Measurements from ENCODE around the gene NR1H3. TPM values are rescaled to one million over a fixed set of nuclear protein-coding genes. Genes with fewer than 3 reads are reported as not detected.
A peak's percentile ranks its signal among the peaks of the same experiment; 100 is the strongest.

The NR1H3 gene
- total and polyA plus RNA-seq, 10 of the 15 experiments (the other 5 are each of a cell fraction or from before 2014, with no cell fraction given), result 2.6 to 8.9 (median 4.5) TPM

DNA sequence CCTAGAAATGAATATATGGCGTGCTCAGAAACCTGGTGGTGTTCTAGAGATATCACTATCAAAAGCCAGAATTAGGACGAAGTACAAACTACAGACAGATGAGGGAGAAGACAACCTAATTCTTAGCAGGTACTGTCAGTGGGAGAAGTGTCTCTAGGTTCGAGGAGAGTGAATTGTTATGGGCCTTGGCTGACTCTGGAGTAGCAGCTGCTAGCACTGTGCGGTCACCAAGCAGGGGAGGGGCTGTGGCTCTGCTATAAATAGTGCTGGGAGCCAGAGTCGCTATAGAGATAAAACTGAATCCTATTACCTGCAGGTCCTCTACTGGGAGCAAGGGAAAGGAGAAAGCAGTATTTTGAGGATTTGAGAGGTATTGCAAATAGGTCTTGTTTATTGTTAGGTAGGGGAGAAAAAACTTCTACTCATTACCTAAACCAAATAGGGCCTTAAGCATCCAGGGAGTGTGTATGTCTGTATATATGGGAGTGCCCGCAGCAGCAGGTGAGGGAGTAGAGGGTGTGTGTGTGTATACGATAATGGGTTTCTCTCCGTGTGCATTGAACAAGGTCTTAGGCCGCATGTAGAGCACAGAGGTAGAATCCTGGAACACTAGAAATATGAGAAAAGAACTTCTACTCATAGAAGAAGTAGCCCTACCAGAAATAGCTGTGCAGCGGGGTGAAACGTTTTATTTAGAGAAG, 14.3 kb downstream of the NR1H3 start (continued):
- TF ChIP-seq NR2C1 (IDR thresholded peaks at IDR 0.05), result no peak
- TF ChIP-seq POLR2A (IDR thresholded peaks at IDR 0.05; ENCODE audit: low read depth, low read length), result no peak

DNA sequence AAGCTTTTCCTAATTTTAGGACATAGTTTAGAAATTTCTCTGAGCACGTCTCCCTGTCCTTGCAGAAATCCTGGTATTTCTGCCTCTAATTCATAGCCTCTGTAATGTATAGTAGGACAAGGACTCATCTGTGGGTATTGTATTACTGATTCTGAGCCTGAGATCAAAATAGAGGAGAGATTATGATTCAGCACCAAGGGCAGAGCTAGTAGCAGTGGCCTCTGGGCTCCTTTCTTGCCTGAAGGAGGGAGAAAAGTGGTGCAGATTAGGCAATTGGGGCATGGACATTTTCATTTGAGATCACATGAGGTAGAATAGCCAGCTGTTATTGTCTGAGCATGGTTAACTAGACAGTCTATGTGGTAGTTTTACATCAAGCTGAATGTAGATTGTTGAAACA, 14.9 kb downstream of the NR1H3 start:
- no peak for FAIRE-seq

More for the DNA sequence above, 14.9 kb downstream of the NR1H3 start:
- Histone ChIP-seq H3K79me2 (ENCODE audit: control insufficient read depth, insufficient read depth, low read length) (peaks cover 35% of the 10 kb centered on the region), H3K36me3 (ENCODE audit: control insufficient read depth in 2 of 2, insufficient read depth in 2 of 2, low read length in 1 of 2) (peaks cover 12 to 13% of the 10 kb centered on the region in 2 experiments), H2AFZ (ENCODE audit: control insufficient read depth, low read depth, low read length) (no peak overlapping the region), H3K4me2 (ENCODE audit: control insufficient read depth, insufficient read depth) (peak overlapping the region; percentile 98; the same call in 1 of the 2 replicates), H3K9ac (ENCODE audit: control insufficient read depth, insufficient read depth, low read length) (no peak overlapping the region), H3K27ac (ENCODE audit: control insufficient read depth, insufficient read depth) (no peak overlapping the region), H3K27me3 (replicated peaks in 1 of 2; ENCODE audit: control insufficient read depth in 2 of 2, insufficient read depth in 2 of 2, low read length in 1 of 2) (no peaks in the 10 kb centered on the region), H3K9me3 (replicated peaks; ENCODE audit: control insufficient read depth, insufficient read depth, low read length) (no peaks in the 10 kb centered on the region), H3K4me1 (ENCODE audit: control insufficient read depth, insufficient read depth, low read length) (peaks cover 13% of the 10 kb centered on the region), H3K4me3 (no peak overlapping the region), H4K20me1 (ENCODE audit: control insufficient read depth, insufficient read depth) (no peaks in the 10 kb centered on the region)
- SMC1A ChIA-PET (ENCODE audit: uncharacterized antibody, unreplicated experiment), result interaction anchor here (0.7 to 2.3 kb wide), 9 partner anchors 13 to 474 kb away, joined by 3 to 6 read pairs (median 4); partner anchors contain the start of gene PSMC3
- intact Hi-C loops (cut with micrococcal nuclease; ENCODE audit: unreplicated experiment), result no loop called here
- BruUV-seq (replicated peaks), result no TSS peak
- in situ Hi-C loops (cut with MboI), result no loop called here
- DNase-seq (ENCODE audit: low read depth, low spot score), result no peak
- ATAC-seq, result no peak
- TF ChIP-seq, protein P1, sequence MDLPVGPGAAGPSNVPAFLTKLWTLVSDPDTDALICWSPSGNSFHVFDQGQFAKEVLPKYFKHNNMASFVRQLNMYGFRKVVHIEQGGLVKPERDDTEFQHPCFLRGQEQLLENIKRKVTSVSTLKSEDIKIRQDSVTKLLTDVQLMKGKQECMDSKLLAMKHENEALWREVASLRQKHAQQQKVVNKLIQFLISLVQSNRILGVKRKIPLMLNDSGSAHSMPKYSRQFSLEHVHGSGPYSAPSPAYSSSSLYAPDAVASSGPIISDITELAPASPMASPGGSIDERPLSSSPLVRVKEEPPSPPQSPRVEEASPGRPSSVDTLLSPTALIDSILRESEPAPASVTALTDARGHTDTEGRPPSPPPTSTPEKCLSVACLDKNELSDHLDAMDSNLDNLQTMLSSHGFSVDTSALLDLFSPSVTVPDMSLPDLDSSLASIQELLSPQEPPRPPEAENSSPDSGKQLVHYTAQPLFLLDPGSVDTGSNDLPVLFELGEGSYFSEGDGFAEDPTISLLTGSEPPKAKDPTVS (IDR thresholded peaks at IDR 0.05; ENCODE audit: low read depth, low read length), result no peak
- TF ChIP-seq, protein P2, sequence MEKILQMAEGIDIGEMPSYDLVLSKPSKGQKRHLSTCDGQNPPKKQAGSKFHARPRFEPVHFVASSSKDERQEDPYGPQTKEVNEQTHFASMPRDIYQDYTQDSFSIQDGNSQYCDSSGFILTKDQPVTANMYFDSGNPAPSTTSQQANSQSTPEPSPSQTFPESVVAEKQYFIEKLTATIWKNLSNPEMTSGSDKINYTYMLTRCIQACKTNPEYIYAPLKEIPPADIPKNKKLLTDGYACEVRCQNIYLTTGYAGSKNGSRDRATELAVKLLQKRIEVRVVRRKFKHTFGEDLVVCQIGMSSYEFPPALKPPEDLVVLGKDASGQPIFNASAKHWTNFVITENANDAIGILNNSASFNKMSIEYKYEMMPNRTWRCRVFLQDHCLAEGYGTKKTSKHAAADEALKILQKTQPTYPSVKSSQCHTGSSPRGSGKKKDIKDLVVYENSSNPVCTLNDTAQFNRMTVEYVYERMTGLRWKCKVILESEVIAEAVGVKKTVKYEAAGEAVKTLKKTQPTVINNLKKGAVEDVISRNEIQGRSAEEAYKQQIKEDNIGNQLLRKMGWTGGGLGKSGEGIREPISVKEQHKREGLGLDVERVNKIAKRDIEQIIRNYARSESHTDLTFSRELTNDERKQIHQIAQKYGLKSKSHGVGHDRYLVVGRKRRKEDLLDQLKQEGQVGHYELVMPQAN (conservative IDR thresholded peaks at IDR 0.05), result 0 out of 2 replicates have a peak, but pooled peaks have one; percentile 16
- TF ChIP-seq, protein P3, sequence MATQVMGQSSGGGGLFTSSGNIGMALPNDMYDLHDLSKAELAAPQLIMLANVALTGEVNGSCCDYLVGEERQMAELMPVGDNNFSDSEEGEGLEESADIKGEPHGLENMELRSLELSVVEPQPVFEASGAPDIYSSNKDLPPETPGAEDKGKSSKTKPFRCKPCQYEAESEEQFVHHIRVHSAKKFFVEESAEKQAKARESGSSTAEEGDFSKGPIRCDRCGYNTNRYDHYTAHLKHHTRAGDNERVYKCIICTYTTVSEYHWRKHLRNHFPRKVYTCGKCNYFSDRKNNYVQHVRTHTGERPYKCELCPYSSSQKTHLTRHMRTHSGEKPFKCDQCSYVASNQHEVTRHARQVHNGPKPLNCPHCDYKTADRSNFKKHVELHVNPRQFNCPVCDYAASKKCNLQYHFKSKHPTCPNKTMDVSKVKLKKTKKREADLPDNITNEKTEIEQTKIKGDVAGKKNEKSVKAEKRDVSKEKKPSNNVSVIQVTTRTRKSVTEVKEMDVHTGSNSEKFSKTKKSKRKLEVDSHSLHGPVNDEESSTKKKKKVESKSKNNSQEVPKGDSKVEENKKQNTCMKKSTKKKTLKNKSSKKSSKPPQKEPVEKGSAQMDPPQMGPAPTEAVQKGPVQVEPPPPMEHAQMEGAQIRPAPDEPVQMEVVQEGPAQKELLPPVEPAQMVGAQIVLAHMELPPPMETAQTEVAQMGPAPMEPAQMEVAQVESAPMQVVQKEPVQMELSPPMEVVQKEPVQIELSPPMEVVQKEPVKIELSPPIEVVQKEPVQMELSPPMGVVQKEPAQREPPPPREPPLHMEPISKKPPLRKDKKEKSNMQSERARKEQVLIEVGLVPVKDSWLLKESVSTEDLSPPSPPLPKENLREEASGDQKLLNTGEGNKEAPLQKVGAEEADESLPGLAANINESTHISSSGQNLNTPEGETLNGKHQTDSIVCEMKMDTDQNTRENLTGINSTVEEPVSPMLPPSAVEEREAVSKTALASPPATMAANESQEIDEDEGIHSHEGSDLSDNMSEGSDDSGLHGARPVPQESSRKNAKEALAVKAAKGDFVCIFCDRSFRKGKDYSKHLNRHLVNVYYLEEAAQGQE (IDR thresholded peaks at IDR 0.05; ENCODE audit: low read depth, low read length), result peak; percentile 93
- POLR2A ChIA-PET, result interaction anchor here (0.6 to 0.7 kb wide), 2 partner anchors 58 to 190 kb away, joined by 3 to 4 read pairs; partner anchors contain the start of gene DDB2
- WGBS (ENCODE audit: insufficient coverage, insufficient replicate concordance, low lambda C conversion rate, missing lambda C conversion rate), result 0% methylated on average over 1 of the region's 1 CpG
- CTCF ChIA-PET, result interaction anchor here (0.7 to 3.9 kb wide), 15 partner anchors 13 to 581 kb away, joined by 3 to 38 read pairs (median 4); partner anchors contain the start of gene SPI1
- RAD21 ChIA-PET (ENCODE audit: unreplicated experiment), result interaction anchor here (0.8 to 1.4 kb wide), 4 partner anchors 13 to 136 kb away, joined by 3 read pairs; partner anchors contain the start of gene ACP2

Data from GM12878 (cell line).